Kidney epithelial cell (primary cell): ENCODE measurements around the gene TMEM200C. TPM values are rescaled to one million over a fixed set of nuclear protein-coding genes. Genes with fewer than 3 reads are reported as not detected.

Experiments
- DNase-seq: peaks from one replicate; pipeline ENCODE4 v3.0.0-alpha.2; 2010; ENCODE audit warnings: low read depth
- H3K27me3 ChIP-seq: 2 replicates; pipeline ENCODE4 v1.6.0; 2011; ENCODE audit warnings: low read length; ENCODE audit not compliant: control insufficient read depth, insufficient read depth
- H3K36me3 ChIP-seq: 2 replicates; pipeline ENCODE4 v1.5.1; 2011; ENCODE audit warnings: low read length; ENCODE audit not compliant: control insufficient read depth, insufficient read depth
- H3K4me3 ChIP-seq: 2 replicates; pipeline ENCODE4 v1.5.1; 2011; ENCODE audit warnings: low read depth, mild to moderate bottlenecking, control low read depth, low read length
- total RNA-seq: library from RNA; depleted of rRNA; stranded (reverse); fragments of >200 nt; gene quantifications from 2 replicates; pipeline ENCODE4 v1.2.3, GENCODE V29; 2015
- TF ChIP-seq, protein P1 (sequence below): IDR thresholded peaks from 2 replicates; pipeline ENCODE4 v1.5.1; 2011; ENCODE audit warnings: mild to moderate bottlenecking, moderate library complexity, low read length, control low read depth, inconsistent platforms; ENCODE audit not compliant: insufficient read depth, poor library complexity, severe bottlenecking

Gene TMEM200C
- total RNA-seq, result 4.9 and 8.1 TPM in 2 replicates

DNA sequence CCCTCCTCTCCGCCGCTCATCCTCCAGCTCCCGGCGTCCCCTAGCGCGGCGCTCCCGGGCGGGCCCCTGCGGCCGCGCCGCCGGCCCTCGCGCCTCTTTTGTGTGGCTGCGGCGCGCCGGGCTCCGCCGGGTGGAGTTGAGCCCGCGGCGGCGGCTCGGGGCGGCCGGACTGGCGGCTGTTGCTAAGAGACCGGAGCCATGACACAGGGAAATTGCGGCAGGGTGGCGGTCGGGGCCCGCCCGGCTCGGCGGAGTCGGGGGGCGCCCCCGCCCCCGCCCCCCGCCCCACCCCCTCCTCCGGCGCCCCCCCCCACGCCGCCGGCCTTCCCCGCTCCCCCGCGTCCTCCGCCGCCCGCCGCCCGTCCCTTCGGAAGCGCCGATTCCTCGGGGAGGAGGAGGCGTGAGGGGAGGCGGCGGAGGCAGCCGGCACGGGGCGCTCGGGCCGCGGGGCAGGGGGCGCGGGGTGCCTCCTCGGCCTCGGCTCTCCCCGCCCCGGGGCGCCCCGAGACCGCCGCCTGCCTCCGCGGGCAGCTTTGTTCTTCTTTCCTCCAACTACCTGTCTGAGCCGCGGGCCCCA is at the start of gene TMEM200C:
TSS of gene TMEM200C (minus strand) at position 224 of the 577 bp plus-strand sequence. CDS start 3,459 bp downstream, outside the sequence.
- H3K4me3 ChIP-seq, result peak within 1 kb of the TSS; percentile 54
- TF ChIP-seq, protein P1, sequence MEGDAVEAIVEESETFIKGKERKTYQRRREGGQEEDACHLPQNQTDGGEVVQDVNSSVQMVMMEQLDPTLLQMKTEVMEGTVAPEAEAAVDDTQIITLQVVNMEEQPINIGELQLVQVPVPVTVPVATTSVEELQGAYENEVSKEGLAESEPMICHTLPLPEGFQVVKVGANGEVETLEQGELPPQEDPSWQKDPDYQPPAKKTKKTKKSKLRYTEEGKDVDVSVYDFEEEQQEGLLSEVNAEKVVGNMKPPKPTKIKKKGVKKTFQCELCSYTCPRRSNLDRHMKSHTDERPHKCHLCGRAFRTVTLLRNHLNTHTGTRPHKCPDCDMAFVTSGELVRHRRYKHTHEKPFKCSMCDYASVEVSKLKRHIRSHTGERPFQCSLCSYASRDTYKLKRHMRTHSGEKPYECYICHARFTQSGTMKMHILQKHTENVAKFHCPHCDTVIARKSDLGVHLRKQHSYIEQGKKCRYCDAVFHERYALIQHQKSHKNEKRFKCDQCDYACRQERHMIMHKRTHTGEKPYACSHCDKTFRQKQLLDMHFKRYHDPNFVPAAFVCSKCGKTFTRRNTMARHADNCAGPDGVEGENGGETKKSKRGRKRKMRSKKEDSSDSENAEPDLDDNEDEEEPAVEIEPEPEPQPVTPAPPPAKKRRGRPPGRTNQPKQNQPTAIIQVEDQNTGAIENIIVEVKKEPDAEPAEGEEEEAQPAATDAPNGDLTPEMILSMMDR, result no peak
- no peaks in the 10 kb centered on the region for H3K36me3 ChIP-seq
- H3K27me3 ChIP-seq, result peaks cover 24% of the 10 kb centered on the region
- no peak for DNase-seq

DNA sequence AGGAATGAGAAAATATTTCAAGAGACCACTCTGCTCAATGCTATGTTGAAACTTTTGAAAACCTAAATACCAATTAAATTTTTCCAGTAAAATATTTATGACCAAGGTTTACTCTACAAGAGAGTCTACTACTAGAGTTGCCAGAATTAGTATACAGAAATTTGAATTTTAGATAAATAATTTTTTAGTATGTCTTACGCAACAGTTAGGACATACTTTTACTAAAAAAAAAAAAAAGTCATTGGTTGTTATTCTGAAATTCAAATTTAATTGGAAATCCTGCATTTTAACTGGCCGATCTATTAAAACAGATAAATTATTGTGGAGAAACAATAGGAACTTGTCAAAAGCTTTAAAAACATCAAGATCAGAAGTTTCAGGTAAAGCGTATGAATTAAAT is 49.1 kb upstream of the TMEM200C start:
- Histone ChIP-seq H3K36me3 (no peaks in the 10 kb centered on the region), H3K4me3 (no peak overlapping the region), H3K27me3 (no peaks in the 10 kb centered on the region)
- DNase-seq, result no peak
- TF ChIP-seq, protein P1, result no peak

DNA sequence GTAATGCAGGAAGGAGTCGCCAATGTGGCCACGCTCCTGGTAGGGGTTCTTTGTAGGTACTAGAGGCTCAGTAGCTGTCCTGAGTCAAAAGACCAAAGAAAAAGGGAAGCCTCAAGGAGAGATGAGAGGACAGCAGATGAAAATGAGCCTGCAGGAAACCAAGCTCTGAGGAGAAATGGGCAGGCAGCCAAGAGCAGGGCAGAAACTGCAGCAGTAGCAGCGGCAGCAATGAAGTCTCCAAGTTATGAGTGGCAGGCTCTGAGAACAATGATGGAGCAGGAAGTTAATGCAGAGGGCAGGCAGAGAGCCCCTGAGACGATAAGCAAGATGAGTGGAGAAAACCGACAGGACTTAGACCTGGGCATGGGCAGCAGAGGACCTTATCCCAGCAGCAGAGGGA is 48.2 kb upstream of the TMEM200C start:
- Histone ChIP-seq H3K36me3 (no peaks in the 10 kb centered on the region), H3K4me3 (no peak overlapping the region), H3K27me3 (no peaks in the 10 kb centered on the region)
- DNase-seq, result no peak
- TF ChIP-seq, protein P1, result no peak

DNA sequence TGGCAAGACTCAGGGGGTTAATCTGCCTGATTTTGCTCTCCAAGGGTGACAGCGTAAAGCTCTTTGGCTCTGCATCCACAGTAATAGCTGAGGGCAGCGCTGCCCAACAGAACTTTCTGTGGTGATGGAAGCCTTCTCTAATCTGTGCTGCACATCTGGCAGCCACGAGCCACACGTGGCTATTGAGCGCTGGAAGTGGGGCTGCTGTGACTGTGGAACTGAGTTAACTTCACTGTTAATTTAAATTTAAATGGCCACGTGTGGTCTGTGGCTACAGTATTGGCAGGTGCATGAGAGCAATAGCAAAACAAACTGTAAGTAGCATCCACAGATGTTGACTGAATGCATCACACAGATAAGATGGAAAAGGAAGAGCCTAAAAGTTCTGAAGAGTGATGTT is 47.3 kb upstream of the TMEM200C start:
- H3K4me3 ChIP-seq, result no peak overlapping the region
- no peaks in the 10 kb centered on the region for H3K27me3 ChIP-seq
- no peaks in the 10 kb centered on the region for H3K36me3 ChIP-seq
- DNase-seq, result no peak
- TF ChIP-seq, protein P1, result no peak

DNA sequence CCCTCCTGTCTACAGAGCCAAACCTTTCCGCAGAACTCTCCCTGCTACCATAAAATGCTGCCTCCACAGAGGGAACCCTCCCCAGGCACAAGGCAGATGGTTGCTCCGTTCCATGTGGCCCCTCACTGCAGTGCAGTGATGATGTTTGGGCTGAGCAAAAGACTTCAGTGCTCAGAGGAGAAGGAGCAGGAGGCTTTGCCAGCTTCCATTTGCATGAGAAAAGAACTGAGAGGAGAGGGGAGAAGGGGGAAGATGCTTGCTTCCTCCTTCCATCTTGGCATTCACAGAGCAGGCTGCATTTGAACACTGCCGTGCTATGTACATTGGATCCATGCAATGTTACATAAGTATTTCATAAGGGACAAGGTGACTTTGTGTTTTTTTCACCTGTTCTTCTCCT is 46.6 kb upstream of the TMEM200C start:
- TF ChIP-seq, protein P1, result no peak
- Histone ChIP-seq H3K27me3 (no peaks in the 10 kb centered on the region), H3K4me3 (no peak overlapping the region), H3K36me3 (no peaks in the 10 kb centered on the region)
- no peak for DNase-seq
